Stimulated activated CD8-positive, alpha-beta memory T cell treated with anti-CD3 and anti-CD28 coated beads, Interleukin-4, amount 100 ng/mL, for 1 hour (primary cell): ENCODE measurements around the gene TNPO3.
"Not testable (repeated sequence)": the region's sequence is repeated elsewhere in the genome, so short reads cannot be mapped to it uniquely, and the experiment has no call there.

ENCODE experiments used
- DNase-seq, 2 donors: peaks; one replicate each; pipeline ENCODE4 v3.0.0-alpha.2; 2020; ENCODE audit warnings: low read depth in 2 of 2, low spot score in 1 of 2

Gene TNPO3

GRCh38 chr7:129017933-129018538 is 36.9 kb downstream of the TNPO3 start:
- DNase-seq = no peak

- DNase-seq = no peak
These were observed 37.6 kb downstream of the TNPO3 start for GRCh38 chr7:129017264-129017663.

- no peak for DNase-seq
These were observed 40.3 kb downstream of the TNPO3 start for GRCh38 chr7:129014501-129015101.

- DNase-seq = no peak
These were observed 41.7 kb downstream of the TNPO3 start for GRCh38 chr7:129013048-129013724.

- DNase-seq = no peak
These were observed 42.3 kb downstream of the TNPO3 start for GRCh38 chr7:129012641-129013040.

DNA sequence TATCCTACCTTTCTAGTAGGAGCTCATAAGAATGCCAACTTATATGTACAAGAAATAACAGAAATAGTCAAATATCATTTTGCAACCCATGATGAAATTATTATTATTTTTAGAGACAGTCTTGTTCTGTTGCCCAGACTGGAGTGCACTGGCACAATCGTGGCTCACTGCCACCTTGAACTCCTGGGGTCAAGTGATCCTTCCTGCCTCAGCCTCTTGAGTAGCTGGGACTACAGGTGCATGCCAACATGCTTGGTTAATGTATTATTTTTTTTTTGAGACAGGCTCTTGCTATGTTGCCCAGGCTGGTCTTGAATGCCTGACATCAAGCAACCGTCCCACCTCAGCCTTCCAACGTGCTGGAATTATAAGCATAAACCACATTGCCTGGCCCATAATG is 44.8 kb downstream of the TNPO3 start:
- DNase-seq = no peak

- no peak for DNase-seq
These were observed 45.5 kb downstream of the TNPO3 start for GRCh38 chr7:129009437-129009836.

- DNase-seq = no peak
These were observed 46.1 kb downstream of the TNPO3 start for GRCh38 chr7:129008645-129009414.

GRCh38 chr7:129007572-129007971 is 47.3 kb downstream of the TNPO3 start:
- DNase-seq = no peak

GRCh38 chr7:129006636-129007414 is 48.1 kb downstream of the TNPO3 start:
- DNase-seq = no peak

DNA sequence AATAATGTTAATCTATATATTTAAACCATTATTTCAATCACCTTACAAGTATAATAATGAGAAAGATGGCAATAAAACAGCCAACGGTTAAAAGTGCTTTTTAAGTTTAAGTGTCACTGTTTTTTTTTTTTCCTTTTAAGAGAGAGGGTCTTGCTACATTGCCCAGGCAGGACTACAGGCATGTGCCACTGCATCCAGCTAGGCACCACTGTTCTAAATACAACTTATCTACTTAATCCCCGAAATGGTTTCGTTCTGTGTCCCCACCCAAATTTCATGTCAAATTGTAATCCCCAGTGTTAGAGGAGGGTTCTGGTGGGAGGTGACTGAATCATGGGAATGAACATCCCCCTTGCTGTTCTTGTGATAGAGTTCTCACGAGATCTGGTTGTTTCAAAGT is 49.7 kb downstream of the TNPO3 start:
- no peak for DNase-seq

DNA sequence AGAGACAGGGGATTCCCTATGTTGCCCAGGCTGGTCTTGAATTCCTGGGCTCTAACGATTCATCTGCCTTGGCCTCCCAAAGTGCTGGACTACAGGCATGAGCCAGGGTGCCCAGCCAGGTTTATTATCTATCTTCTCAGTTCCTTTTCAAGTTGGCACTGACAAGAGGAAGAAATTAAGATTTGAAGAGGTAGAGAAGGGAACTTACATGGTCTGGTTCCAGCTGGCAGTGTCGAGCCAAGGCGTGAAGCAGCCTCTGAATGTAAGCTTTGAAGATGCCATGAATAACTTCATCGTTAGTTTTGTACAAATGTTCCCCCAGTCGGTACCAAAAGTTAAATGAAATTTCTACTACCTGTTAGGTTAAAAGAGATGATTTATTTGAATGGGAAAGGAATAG is 57.7 kb downstream of the TNPO3 start:
- DNase-seq = no peak

DNA sequence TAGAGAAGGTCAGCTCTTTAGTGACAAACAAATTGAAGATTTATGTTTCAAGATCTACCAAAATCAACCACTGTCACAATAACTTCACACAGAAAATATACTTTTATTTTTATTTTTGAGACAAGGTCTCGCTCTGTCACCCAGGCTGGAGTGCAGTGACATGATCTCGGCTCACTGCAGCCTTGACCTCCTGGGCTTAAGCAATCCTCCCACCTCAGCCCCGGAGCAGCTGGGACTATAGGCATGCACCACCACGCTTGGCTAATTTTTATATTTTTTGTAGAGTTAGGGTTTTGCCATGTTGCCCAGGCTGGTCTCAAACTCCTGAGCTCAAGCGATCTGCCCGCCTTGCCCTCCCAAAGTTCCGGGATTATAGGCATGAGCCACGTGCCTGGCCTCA is 60.4 kb downstream of the TNPO3 start:
- DNase-seq = not testable (repeated sequence)

DNA sequence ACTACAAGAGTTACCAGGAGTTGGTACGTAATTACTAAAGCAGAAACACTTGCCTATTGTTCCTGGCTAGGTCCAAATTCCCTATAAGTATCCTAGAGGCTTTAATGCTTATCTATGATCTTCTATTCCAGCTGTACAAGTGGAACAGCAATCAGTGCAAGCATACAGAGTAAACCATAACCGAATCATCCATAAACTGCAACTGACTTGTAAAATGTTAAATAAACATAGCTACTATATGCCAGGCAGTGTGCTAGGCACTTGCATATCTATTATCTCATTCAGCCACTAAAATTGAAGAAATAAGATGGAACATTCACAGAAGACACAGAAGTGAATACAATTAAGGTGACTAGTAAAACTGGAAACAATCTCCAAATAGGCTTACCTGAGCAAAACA is 61.5 kb downstream of the TNPO3 start:
- DNase-seq = no peak

DNA sequence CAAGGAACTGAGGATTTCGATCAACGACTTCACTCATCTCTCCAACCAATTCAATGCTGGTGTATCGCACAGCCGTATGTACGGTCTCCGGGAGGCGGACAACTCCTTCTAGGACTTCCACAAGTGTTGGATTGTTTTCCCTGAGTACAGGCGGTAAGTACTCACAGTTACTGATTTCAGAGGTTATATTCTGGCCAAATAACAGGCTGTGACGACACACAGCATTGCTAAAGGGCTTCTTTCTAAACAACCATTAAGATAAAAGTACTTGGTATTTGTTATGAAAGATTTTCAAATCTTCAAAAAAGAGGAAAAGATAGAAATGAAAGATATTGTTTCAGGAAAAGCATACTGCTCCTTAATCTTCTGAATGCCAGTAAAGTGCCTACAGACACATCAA is 65.0 kb downstream of the TNPO3 start:
- DNase-seq = no peak

GRCh38 chr7:128988372-128988771 is 66.5 kb downstream of the TNPO3 start:
- DNase-seq = no peak

DNA sequence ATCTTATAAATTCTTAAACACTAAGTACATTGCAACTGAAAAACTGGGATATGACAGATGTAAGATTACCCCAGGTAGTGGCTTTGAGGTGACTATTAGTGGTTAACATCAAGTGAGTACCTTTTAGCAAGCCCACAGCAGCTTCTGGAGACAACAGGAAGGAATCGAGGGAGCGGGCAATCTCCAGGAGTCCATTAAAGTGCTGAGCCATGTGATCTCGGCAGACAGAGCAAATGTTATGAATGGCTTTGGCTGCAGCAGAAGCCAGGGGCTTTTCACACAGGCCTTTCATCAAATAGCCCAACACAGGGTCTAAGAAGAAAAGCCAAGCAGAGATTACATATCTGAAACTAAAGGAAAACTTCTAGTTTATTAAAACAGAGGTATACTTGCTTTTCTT is 68.3 kb downstream of the TNPO3 start:
- DNase-seq = no peak

DNA sequence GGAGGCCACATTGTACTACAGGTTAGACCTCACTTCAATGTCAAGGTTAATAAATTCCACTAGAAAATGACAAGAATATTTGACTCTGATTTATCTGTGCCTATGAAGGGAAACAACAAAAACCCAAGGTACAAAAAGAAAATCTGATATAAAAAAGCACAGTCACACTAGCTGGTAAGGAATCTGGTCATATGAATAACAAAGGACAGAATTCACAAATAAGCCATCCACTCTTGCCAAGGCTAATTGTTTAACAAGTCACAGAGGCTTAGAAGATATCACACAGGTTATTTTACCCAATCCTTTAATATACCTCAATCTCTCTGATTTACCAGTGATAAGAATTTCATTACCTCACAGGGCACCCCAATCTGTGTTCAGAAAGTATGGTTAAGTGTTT is 69.3 kb downstream of the TNPO3 start:
- no peak for DNase-seq

- no peak for DNase-seq
These were observed 72.8 kb downstream of the TNPO3 start for GRCh38 chr7:128982105-128982504.

DNA sequence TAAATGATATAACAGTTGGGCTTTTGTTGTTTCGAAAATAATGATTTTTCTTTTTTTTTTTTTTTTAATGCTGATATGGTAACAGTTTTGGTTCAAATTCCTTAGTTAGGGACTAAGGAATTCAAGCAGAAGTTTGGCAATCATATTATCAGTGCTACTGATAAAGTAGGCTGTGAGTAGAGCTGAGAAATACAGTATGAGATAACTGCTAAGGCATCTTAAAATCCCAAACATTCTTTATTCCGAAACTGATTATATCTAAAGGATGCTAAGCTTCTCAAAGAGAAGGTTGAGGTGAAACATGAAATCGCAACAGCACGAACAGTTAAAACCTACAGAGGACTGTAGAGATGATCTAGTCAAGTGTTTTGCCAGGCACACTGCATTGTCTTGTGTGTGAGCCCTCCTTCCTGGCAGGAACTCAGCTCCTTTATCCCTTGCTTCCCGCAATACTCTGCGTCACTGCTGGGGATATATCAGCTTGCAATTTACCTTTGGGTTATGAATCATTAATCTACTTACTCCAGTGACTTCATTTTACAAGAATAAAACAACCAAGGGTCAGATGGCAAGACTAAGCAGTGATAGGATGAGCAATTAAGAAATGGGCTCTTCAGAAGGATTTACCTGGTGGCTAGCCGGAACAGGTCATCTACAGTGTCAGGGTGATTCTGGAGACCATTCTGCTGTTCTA is 80.5 kb downstream of the TNPO3 start:
- DNase-seq = no peak

- DNase-seq = no peak
These were observed 86.3 kb downstream of the TNPO3 start for GRCh38 chr7:128968624-128969023.
